Lower lobe of right lung (tissue), 2 donors: ENCODE measurements around the gene UTP3. TPM values are rescaled to one million over a fixed set of nuclear protein-coding genes. Genes with fewer than 3 reads are reported as not detected.
"Not testable (repeated sequence)": the region's sequence is repeated elsewhere in the genome, so short reads cannot be mapped to it uniquely, and the experiment has no call there.

Experiments used
- ATAC-seq, 2 donors: fragments of 200-7000 bp; cut with Tn5 transposase; one replicate each; pipeline ENCODE4 v1.9.1; 2020 to 2022; ENCODE audit warnings: mild to moderate bottlenecking in 2 of 2, moderate library complexity in 2 of 2
- DNase-seq: peaks from one replicate; pipeline ENCODE4 v3.0.0-alpha.2; 2020
- H3K27ac ChIP-seq: fragments of 200-600 bp; one replicate; pipeline ENCODE4 v1.8.0; 2022
- H3K27me3 ChIP-seq: fragments of 200-600 bp; one replicate; pipeline ENCODE4 v1.8.0; 2022; ENCODE audit warnings: low read depth
- H3K36me3 ChIP-seq: fragments of 200-600 bp; one replicate; pipeline ENCODE4 v1.8.0; 2022; ENCODE audit warnings: mild to moderate bottlenecking
- H3K4me1 ChIP-seq: fragments of 200-600 bp; one replicate; pipeline ENCODE4 v1.8.0; 2022
- H3K4me3 ChIP-seq: fragments of 200-600 bp; one replicate; pipeline ENCODE4 v1.8.0; 2022; ENCODE audit warnings: mild to moderate bottlenecking
- H3K9me3 ChIP-seq: fragments of 200-600 bp; one replicate; pipeline ENCODE4 v1.8.0; 2022
- intact Hi-C: fragments of 100-400 bp; cut with DNase I; formaldehyde crosslinking; loops from one replicate; pipeline ENCODE4 v1.11.0; 2022
- long read RNA-seq: library from polyadenylated mRNA; unstranded; transcript quantifications from one replicate; pipeline ENCODE4 v2.0.0, GENCODE V29; 2021
- total RNA-seq: library from RNA; stranded (reverse); fragmentation: NEBNext Ultra II Directional; extraction: Animal tissue kit (Norgen Biotek cat#: 25700); gene quantifications from one replicate; pipeline ENCODE4 v1.2.1, GENCODE V29; 2021
- TF ChIP-seq, protein P1 (sequence below): fragments of 200-600 bp; IDR thresholded peaks from one replicate; pipeline ENCODE4 v1.8.0; 2022; ENCODE audit warnings: antibody characterized with exemption, mild to moderate bottlenecking
- donor health status: DM: no; HTN: yes; CAD: no; lungs with severe emphysema.

The UTP3 gene
- 28.8 TPM for total RNA-seq
- long read RNA-seq, transcript UTP3-201 (1 exons, 2,073 nt): major isoform, 19 of 19 reads
- long read RNA-seq, partial matches to known transcripts: 0 of 19 reads
- long read RNA-seq, other reads (novel, unspliced or antisense): 0 of 19 reads

DNA sequence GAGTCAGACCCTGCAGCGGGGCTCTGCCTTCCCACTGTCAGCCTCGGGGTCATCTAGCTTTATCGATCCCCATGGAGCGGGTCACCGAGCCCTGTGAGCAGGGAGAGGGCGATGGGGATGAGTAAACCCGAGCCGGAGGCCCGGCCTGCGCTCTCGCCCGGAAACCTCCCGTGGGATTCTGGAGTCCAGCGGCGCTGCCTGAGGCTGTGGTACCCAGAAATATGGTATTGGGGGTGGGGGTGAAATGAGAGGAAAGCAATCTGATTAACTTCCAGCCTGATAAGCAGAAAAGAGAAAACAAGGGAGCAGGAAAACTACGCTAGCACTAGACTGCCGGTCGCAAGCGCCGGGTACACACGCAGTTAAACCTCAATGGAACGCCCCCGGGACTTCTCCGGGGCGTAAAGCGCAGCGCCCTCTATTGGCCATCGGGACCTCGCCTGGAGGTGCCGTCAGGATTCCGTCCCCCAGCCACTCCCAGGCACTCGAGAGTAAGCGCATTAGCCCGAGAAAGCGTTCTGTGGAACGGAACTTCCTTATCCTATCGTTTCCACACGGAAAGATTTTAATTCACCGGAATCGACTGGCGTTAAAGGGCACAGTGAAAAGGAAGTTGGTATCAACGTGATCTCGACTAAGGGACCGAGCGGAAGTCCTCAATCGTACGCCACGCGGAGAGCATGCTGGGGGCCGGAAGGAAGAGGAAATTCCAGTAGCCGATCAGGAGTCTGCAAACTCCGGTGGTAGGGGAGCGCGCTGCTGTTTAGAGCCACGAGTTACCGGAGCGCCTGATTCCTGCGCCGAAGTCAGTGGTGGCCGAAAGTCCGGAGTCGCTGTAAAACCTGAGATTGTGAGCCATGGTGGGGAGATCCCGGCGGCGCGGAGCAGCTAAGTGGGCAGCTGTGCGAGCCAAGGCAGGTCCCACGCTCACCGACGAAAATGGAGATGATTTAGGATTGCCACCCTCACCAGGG, at the start of gene UTP3:
TSS of gene UTP3 (plus strand) at position 712 of the 974 bp plus-strand sequence. CDS start at position 858, 146 bp downstream.
- ATAC-seq (peak; percentile 98 to 99), DNase-seq (peak; percentile 96)
- intact Hi-C loops: no loop called here
- peak within 1 kb of the TSS; percentile 89 for H3K4me3 ChIP-seq
- TF ChIP-seq, protein P1, sequence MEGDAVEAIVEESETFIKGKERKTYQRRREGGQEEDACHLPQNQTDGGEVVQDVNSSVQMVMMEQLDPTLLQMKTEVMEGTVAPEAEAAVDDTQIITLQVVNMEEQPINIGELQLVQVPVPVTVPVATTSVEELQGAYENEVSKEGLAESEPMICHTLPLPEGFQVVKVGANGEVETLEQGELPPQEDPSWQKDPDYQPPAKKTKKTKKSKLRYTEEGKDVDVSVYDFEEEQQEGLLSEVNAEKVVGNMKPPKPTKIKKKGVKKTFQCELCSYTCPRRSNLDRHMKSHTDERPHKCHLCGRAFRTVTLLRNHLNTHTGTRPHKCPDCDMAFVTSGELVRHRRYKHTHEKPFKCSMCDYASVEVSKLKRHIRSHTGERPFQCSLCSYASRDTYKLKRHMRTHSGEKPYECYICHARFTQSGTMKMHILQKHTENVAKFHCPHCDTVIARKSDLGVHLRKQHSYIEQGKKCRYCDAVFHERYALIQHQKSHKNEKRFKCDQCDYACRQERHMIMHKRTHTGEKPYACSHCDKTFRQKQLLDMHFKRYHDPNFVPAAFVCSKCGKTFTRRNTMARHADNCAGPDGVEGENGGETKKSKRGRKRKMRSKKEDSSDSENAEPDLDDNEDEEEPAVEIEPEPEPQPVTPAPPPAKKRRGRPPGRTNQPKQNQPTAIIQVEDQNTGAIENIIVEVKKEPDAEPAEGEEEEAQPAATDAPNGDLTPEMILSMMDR: peak; percentile 97
- H3K4me1 ChIP-seq: peaks cover 49% of the 10 kb centered on the region
- peak within 1 kb of the TSS; percentile 98 for H3K27ac ChIP-seq
- peaks cover 19% of the 10 kb centered on the region for H3K36me3 ChIP-seq
- H3K27me3 ChIP-seq: no peaks in the 10 kb centered on the region
- H3K9me3 ChIP-seq: no peaks in the 10 kb centered on the region

GRCh38 chr4:70640192-70640591, 48.1 kb upstream of the UTP3 start:
- intact Hi-C loops: no loop called here
- H3K9me3 ChIP-seq: no peaks in the 10 kb centered on the region
- TF ChIP-seq, protein P1: no peak
- H3K36me3 ChIP-seq: no peaks in the 10 kb centered on the region
- H3K4me3 ChIP-seq: no peak overlapping the region
- no peaks in the 10 kb centered on the region for H3K27me3 ChIP-seq
- DNase-seq: no peak
- no peak overlapping the region for H3K27ac ChIP-seq
- H3K4me1 ChIP-seq: no peaks in the 10 kb centered on the region
- ATAC-seq: no peak

DNA sequence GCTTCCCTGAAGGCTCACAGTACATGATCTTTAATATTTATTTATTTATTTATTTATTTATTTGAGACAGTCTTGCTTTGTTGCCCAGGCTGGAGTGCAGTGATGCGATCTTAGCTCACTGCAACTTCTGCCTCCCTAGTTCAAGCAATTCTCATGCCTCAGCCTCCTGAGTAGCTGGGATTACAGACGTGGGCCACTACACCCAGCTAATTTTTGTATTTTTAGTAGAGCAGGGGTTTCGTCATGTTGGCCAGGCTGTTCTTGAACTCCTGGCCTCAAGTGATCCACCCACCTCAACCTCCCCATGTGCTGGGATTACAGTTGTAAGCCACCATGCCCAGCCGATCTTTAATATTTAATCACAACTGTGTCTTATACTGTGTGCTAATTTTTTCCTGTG, 37.6 kb upstream of the UTP3 start:
- H3K4me1 ChIP-seq, DNase-seq, H3K9me3 ChIP-seq, intact Hi-C loops, H3K27me3 ChIP-seq, H3K27ac ChIP-seq, H3K36me3 ChIP-seq, H3K4me3 ChIP-seq, ATAC-seq: not testable (repeated sequence)

GRCh38 chr4:70651864-70652506, 36.3 kb upstream of the UTP3 start:
- H3K9me3 ChIP-seq: no peaks in the 10 kb centered on the region
- no peak overlapping the region for H3K4me3 ChIP-seq
- ATAC-seq (peak; percentile 58 to 86), DNase-seq (no peak)
- no peaks in the 10 kb centered on the region for H3K36me3 ChIP-seq
- intact Hi-C loops: no loop called here
- no peak overlapping the region for H3K27ac ChIP-seq
- no peaks in the 10 kb centered on the region for H3K27me3 ChIP-seq
- peaks cover 4% of the 10 kb centered on the region for H3K4me1 ChIP-seq
- TF ChIP-seq, protein P1: peak; percentile 51

DNA sequence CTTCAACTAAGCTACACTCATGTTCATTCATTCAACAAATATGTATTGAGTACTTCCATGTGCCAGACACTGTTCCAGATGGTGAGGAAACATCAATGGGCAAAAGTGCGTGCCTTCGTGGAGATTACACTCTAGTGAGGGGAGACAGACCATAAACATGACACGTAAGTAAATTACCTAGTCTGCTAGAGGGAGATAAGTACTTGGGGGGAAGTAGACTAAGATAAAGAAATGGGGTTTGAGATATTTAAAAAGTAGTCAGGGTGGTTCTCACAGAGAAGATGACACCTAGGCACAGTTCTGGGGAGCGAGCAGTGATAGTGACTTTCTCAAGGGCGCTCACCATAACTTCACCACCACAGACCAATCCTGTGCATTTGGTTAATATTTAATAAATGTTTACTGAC, 33.7 kb upstream of the UTP3 start:
- no peak for DNase-seq
- intact Hi-C loops: no loop called here

More for the DNA sequence above, 33.7 kb upstream of the UTP3 start:
- Histone ChIP-seq H3K4me1 (peaks cover 4% of the 10 kb centered on the region), H3K27ac (no peak overlapping the region), H3K27me3 (no peaks in the 10 kb centered on the region), H3K36me3 (no peaks in the 10 kb centered on the region), H3K4me3 (no peak overlapping the region), H3K9me3 (no peaks in the 10 kb centered on the region)
- ATAC-seq: no peak
- TF ChIP-seq, protein P1: no peak
